MM.1S (cell line): Measurements from ENCODE around the gene LSM14B.
A peak's percentile ranks its signal among the peaks of the same experiment; 100 is the strongest.
"Not testable (repeated sequence)": the region's sequence is repeated elsewhere in the genome, so short reads cannot be mapped to it uniquely, and the experiment has no call there.

ENCODE experiments used
- DNase-seq: peaks from one replicate; pipeline ENCODE4 v3.0.0-alpha.2; 2015
- H2AFZ ChIP-seq: fragments of 300-600 bp; sonication (generic); 2 replicates; pipeline ENCODE4 v1.6.0; 2016; ENCODE audit warnings: antibody characterized with exemption, low read length
- H3F3A ChIP-seq: fragments of 300-600 bp; sonication (generic); 2 replicates; pipeline ENCODE4 v1.6.1; 2016; ENCODE audit warnings: mild to moderate bottlenecking, antibody characterized with exemption, low read length, moderate library complexity, mixed read lengths; ENCODE audit not compliant: insufficient read depth
- H3K27ac ChIP-seq: fragments of 300-600 bp; sonication (generic); 2 replicates; pipeline ENCODE4 v1.5.1; 2016; ENCODE audit warnings: mild to moderate bottlenecking, low read length
- H3K27me3 ChIP-seq: fragments of 300-600 bp; sonication (generic); replicated peaks from 2 replicates; pipeline ENCODE4 v1.6.0; 2016; ENCODE audit warnings: low read length; ENCODE audit not compliant: insufficient read depth
- H3K36me3 ChIP-seq: fragments of 300-600 bp; sonication (generic); replicated peaks from 2 replicates; pipeline ENCODE4 v1.6.1; 2016; ENCODE audit warnings: mild to moderate bottlenecking, low read length, mixed read lengths; ENCODE audit not compliant: insufficient read depth
- H3K4me1 ChIP-seq: fragments of 300-600 bp; sonication (generic); 2 replicates; pipeline ENCODE4 v1.6.1; 2016; ENCODE audit warnings: low read length, mixed read lengths
- H3K4me2 ChIP-seq: fragments of 300-600 bp; sonication (generic); 2 replicates; pipeline ENCODE4 v1.6.0; 2016; ENCODE audit warnings: low read depth, low read length
- H3K4me3 ChIP-seq: fragments of 300-600 bp; sonication (generic); 2 replicates; pipeline ENCODE4 v1.5.1; 2016; ENCODE audit warnings: low read length, mixed read lengths
- H3K79me2 ChIP-seq: fragments of 300-600 bp; sonication (generic); 2 replicates; pipeline ENCODE4 v1.6.1; 2016; ENCODE audit warnings: mixed run types, low read length, mixed read lengths
- H3K9ac ChIP-seq: fragments of 300-600 bp; sonication (generic); 2 replicates; pipeline ENCODE4 v1.6.1; 2016; ENCODE audit warnings: low read length, mixed read lengths
- H3K9me2 ChIP-seq: fragments of 300-600 bp; sonication (generic); replicated peaks from 2 replicates; pipeline ENCODE4 v1.6.1; 2016; ENCODE audit warnings: mild to moderate bottlenecking, low read length, mixed read lengths; ENCODE audit not compliant: insufficient read depth
- H3K9me3 ChIP-seq: fragments of 300-600 bp; sonication (generic); replicated peaks from 2 replicates; pipeline ENCODE4 v1.6.1; 2016; ENCODE audit warnings: mild to moderate bottlenecking, low read length, mixed read lengths; ENCODE audit not compliant: insufficient read depth
- H4K20me1 ChIP-seq: fragments of 300-600 bp; sonication (generic); 2 replicates; pipeline ENCODE4 v1.6.1; 2016; ENCODE audit warnings: mild to moderate bottlenecking, low read length, moderate library complexity, mixed read lengths; ENCODE audit not compliant: insufficient read depth
- CTCF ChIP-seq: fragments of 300-600 bp; sonication (generic); IDR thresholded peaks from 2 replicates; pipeline ENCODE4 v1.5.1; 2016; ENCODE audit warnings: antibody characterized with exemption, low read length, mixed read lengths
- EZH2 ChIP-seq: fragments of 300-600 bp; sonication (generic); optimal IDR thresholded peaks from 2 replicates; pipeline ENCODE3; 2017; ENCODE audit warnings: low read depth, mild to moderate bottlenecking, antibody characterized with exemption, low read length, mixed read lengths
- EZH2phosphoT487 ChIP-seq: fragments of 300-600 bp; sonication (generic); IDR thresholded peaks from 2 replicates; pipeline ENCODE4 v1.6.1; 2018; ENCODE audit warnings: antibody characterized with exemption, low read length

Gene LSM14B

GRCh38 chr20:62114894-62115293 is 7.4 kb upstream of the LSM14B start:
- Histone ChIP-seq H3K4me2 (no peak overlapping the region; the same call in 1 of the 2 replicates), H3K4me3 (no peak overlapping the region), H4K20me1 (no peaks in the 10 kb centered on the region), H3K27ac (no peak overlapping the region), H3K36me3 (no peaks in the 10 kb centered on the region), H2AFZ (no peak overlapping the region), H3K9me2 (no peaks in the 10 kb centered on the region), H3K27me3 (peaks cover 23% of the 10 kb centered on the region), H3F3A (no peaks in the 10 kb centered on the region), H3K4me1 (peaks cover 16% of the 10 kb centered on the region), H3K79me2 (no peaks in the 10 kb centered on the region), H3K9me3 (no peaks in the 10 kb centered on the region), H3K9ac (no peak overlapping the region)
- DNase-seq: peak; percentile 35
- TF ChIP-seq CTCF (no peak), EZH2 (no peak), EZH2phosphoT487 (no peak)

- Histone ChIP-seq H3K27me3 (peaks cover 31% of the 10 kb centered on the region), H3K4me1 (peaks cover 16% of the 10 kb centered on the region)
- H3K4me3 ChIP-seq, H3K27ac ChIP-seq, H2AFZ ChIP-seq, H3K79me2 ChIP-seq, H4K20me1 ChIP-seq, H3K9me3 ChIP-seq, H3F3A ChIP-seq, DNase-seq, H3K4me2 ChIP-seq, H3K9me2 ChIP-seq, H3K9ac ChIP-seq, H3K36me3 ChIP-seq: not testable (repeated sequence)
These were observed 6.4 kb upstream of the LSM14B start for GRCh38 chr20:62115800-62116407.

- H3K27me3 ChIP-seq: peaks cover 31% of the 10 kb centered on the region
- no peaks in the 10 kb centered on the region for H4K20me1 ChIP-seq
- H3K27ac ChIP-seq: no peak overlapping the region
- H3K9me2 ChIP-seq: no peaks in the 10 kb centered on the region
- H3K9ac ChIP-seq: no peak overlapping the region
- no peak overlapping the region for H3K4me3 ChIP-seq
- H3K4me1 ChIP-seq: peaks cover 16% of the 10 kb centered on the region
- H3K9me3 ChIP-seq: no peaks in the 10 kb centered on the region
- H3K79me2 ChIP-seq: no peaks in the 10 kb centered on the region
- TF ChIP-seq CTCF (no peak), EZH2phosphoT487 (no peak), EZH2 (no peak)
- peaks cover 6% of the 10 kb centered on the region; the same call in 1 of the 2 replicates for H3F3A ChIP-seq
- no peak overlapping the region for H2AFZ ChIP-seq
- no peak for DNase-seq
- no peaks in the 10 kb centered on the region for H3K36me3 ChIP-seq
- H3K4me2 ChIP-seq: peak overlapping the region; percentile 47; the same call in 1 of the 2 replicates
These were observed 5.5 kb upstream of the LSM14B start for GRCh38 chr20:62116558-62117361.

- no peak for DNase-seq
- Histone ChIP-seq H3K4me2 (peak overlapping the region; percentile 47), H3K4me1 (peaks cover 16% of the 10 kb centered on the region)
These were observed 5.0 kb upstream of the LSM14B start for GRCh38 chr20:62117362-62117646.

More at GRCh38 chr20:62117362-62117646, 5.0 kb upstream of the LSM14B start:
- Histone ChIP-seq H3K27ac (no peak overlapping the region; the same call in 1 of the 2 replicates), H3F3A (peaks cover 6% of the 10 kb centered on the region; the same call in 1 of the 2 replicates), H3K36me3 (no peaks in the 10 kb centered on the region), H3K9ac (no peak overlapping the region; the same call in 1 of the 2 replicates), H3K9me3 (no peaks in the 10 kb centered on the region), H2AFZ (peak overlapping the region; percentile 41), H3K79me2 (no peaks in the 10 kb centered on the region), H3K9me2 (no peaks in the 10 kb centered on the region), H3K4me3 (no peak overlapping the region), H4K20me1 (no peaks in the 10 kb centered on the region), H3K27me3 (peaks cover 29% of the 10 kb centered on the region)
- TF ChIP-seq EZH2phosphoT487: no peak
- TF ChIP-seq CTCF: no peak
- no peak for TF ChIP-seq EZH2
